Hematopoietic multipotent progenitor cell (in vitro differentiated cells): ENCODE measurements around the gene ORM2. TPM values are rescaled to one million over a fixed set of nuclear protein-coding genes. Genes with fewer than 3 reads are reported as not detected.

ENCODE experiments used
- total RNA-seq: library from RNA; depleted of rRNA; stranded (reverse); fragments of >200 nt; gene quantifications from one replicate; pipeline ENCODE4 v1.2.3, GENCODE V29; 2012

ORM2 gene
- total RNA-seq, 1 donor = not detected

Other genes with a start within 250 kb of the ORM2 start
- gene KIF12, start 230.6 kb upstream of the ORM2 start, total RNA-seq = under 0.01 TPM
- gene COL27A1, start 174.3 kb upstream of the ORM2 start, total RNA-seq = 0.27 TPM
- gene ORM1, start 6.8 kb upstream of the ORM2 start, total RNA-seq = 0.27 TPM
- gene AKNA, start 58.1 kb downstream of the ORM2 start, total RNA-seq = 96.9 TPM
- gene WHRN, start 175.6 kb downstream of the ORM2 start, total RNA-seq = 5.4 TPM